GM18868 (cell line): ENCODE data around the gene RAB42.
"Not testable (repeated sequence)": the region's sequence is repeated elsewhere in the genome, so short reads cannot be mapped to it uniquely, and the experiment has no call there.

ENCODE experiments used
- ATAC-seq: cut with Tn5 transposase; IDR thresholded peaks from one replicate; pipeline ENCODE4 v1.9.1; 2021; ENCODE audit warnings: mild to moderate bottlenecking, moderate library complexity; ENCODE audit not compliant: unreplicated experiment

The RAB42 gene

DNA sequence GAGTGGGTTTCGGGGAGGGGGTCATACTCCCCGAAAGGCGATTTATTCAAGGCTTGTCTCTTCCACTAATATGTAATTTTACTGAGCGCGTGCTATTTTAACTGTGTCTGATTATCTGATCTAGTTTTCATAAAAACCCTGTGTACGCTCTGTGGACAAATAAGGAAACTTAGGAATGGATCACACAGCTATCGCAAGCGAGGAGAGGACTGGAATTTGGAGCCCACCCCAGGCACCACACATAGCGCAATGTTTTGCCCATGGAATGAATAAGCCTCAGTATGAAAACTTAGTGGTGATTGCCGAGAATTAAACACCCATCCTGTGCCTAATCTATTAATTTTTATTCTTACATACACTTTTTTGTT, 9.8 kb upstream of the RAB42 start:
- ATAC-seq, result no peak

- ATAC-seq, result not testable (repeated sequence)
Measured at GRCh38 chr1:28586585-28587391, 5.3 kb upstream of the RAB42 start.

DNA sequence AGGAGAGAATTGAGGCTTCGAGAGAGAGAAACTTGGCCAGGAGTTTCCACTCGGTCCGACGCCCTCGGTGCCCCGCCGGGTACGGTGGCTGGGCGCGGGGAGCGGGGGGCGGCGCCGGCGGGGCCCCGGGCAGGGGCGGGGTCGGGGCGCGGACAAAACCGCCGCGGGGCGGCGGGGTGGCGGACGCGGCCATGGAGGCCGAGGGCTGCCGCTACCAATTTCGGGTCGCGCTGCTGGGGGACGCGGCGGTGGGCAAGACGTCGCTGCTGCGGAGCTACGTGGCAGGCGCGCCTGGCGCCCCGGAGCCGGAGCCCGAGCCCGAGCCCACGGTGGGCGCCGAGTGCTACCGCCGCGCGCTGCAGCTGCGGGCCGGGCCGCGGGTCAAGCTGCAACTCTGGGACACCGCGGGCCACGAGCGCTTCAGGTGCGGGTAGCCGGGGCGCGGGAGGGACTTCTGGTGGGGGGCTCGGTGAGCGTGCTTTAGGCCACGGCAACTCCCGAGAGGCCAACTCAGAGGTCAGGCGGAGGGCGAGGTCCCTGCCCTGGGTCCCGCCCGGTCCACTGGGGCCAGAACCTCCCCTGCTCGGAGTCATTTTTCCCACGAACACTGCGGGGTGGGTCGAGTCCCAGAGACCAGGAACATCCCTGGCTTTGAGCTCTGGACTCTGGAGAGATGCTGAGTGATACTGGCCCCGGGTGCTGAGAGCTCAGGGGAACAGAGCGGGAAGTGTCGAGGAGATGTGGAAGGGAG, 431 bp downstream of the RAB42 start:
- no peak for ATAC-seq

- ATAC-seq, result not testable (repeated sequence)
Measured at GRCh38 chr1:28593988-28594356, 1.9 kb downstream of the RAB42 start.

GRCh38 chr1:28594686-28595411, 2.8 kb downstream of the RAB42 start:
- not testable (repeated sequence) for ATAC-seq

DNA sequence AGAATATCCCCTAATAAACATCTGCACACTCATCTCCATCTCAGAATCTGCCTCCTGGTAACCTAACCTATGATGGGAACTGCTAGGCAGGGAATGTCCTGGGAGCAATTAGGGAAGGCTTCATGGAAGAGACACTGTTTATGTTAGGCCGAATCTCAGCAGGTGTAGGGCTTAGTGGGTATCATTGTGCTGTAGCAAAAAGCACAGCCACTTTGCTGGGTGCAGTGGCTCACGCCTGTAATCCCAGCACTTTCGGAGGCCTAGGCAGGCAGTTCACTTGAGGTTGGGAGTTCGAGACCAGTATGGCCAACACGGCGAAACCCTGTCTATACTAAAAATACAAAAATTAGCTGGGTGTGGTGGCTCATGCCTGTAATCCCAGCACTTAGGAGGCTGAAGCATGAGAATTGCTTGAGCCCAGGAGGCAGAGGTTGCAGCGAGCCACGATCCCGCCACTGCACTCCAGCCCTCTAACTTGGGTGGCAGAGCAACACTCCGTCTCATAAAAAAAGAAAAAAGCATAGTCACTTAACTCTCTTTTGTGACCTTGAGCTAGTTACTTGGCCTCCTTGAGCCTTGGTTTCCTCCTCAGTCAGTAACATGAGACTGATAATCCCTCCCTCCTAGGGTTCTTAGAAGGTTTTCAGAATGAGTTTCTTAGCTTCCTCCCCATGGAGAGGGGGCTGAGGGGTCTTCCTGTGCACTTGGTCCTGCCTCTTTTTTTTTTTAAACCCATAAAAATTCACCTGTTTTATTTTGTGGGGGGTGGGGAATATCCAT, 3.5 kb downstream of the RAB42 start:
- no peak for ATAC-seq

GRCh38 chr1:28596276-28596675, 4.2 kb downstream of the RAB42 start:
- ATAC-seq, result not testable (repeated sequence)

DNA sequence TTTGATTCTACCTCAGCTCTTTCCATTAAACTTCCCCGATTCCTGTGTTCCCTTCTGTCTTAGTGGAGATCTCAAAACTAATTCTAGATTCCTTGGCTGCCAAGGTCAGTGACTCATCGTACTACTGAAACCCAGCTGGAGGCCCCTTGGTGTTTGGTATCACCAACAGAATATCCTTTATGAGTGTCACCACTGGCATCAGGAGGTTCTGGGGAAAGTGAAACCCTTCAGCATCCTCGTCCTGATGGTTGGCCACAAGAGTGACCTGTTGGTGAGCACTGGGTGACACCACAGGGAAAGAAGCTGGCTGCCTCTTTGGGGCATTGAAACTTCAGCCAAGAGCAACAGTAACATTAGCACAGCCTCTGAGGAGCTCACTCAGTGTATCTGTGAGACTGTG, 9.6 kb downstream of the RAB42 start:
- ATAC-seq, result no peak

GRCh38 chr1:28602536-28603439, 10.7 kb downstream of the RAB42 start:
- ATAC-seq, result no peak

- ATAC-seq, result no peak
Measured at GRCh38 chr1:28604411-28604810, 12.3 kb downstream of the RAB42 start.

GRCh38 chr1:28604962-28605361, 12.9 kb downstream of the RAB42 start:
- no peak for ATAC-seq

- no peak for ATAC-seq
Measured at GRCh38 chr1:28606771-28607170, 14.7 kb downstream of the RAB42 start.

GRCh38 chr1:28613175-28613574, 21.1 kb downstream of the RAB42 start:
- no peak for ATAC-seq

DNA sequence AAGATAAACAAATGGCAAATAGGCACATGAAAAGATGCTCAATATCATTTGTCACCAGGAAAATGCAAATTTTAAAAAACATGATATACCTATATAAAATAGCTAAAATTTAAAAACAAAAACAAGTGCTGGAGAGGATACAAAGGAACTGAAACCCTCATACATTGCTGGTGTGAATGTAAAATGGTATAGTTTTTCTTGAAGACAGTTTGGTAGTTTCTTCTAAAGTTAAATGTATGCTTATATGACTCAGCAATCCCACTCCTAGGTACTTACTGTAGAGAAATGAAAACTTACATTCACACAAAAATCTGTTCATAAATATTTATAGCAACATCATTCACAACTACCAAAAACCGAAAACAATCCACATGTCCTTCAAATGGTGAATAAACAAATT, 39.6 kb downstream of the RAB42 start:
- no peak for ATAC-seq

DNA sequence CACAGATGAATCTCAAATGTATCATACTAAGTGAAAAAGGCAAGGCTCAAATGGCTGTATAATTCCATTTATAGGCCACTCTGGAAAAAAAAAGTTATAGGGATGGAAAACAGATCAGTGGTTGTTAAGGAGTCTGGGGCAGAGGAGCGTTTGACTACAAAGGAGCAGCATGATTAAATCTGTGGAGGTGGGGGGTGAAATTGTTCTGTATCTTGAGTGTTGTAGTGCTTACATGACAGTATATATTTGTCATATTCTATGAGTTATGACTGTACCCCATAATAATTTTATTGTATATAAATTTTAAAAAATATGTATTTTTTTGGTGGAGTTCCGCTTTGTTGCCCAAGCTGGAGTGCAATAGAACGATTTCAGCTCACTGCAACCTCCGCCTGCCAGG, 40.5 kb downstream of the RAB42 start:
- ATAC-seq, result no peak

DNA sequence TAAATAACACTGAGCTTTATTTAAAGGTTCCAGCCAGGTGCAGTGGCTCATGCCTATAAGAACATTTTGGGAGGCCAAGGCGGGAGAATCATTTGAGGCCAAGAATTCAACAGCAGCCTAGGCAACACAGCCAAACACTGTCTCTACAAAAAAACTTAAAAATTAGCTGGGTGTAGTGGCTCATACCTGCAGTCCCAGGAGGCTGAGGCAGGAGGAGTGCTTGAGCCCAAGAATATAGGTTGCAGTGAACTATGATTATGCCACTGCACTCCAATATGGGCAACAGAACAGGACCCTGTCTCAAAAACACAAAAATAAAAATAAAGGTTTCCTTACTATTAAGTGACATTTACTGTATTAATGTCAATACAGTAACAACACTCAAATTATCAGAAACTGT, 48.7 kb downstream of the RAB42 start:
- no peak for ATAC-seq

- no peak for ATAC-seq
Measured at GRCh38 chr1:28642056-28642846, 50.2 kb downstream of the RAB42 start.

GRCh38 chr1:28642847-28643635, 51.0 kb downstream of the RAB42 start, which contains the start of gene TAF12:
Gene TAF12 (minus strand): TSS chr1:28643067. CDS start chr1:28622081, 20,986 bp downstream.
- peak; percentile 79 for ATAC-seq
